Hematopoietic multipotent progenitor cell treated with erythropoietin and hydrocortisone succinate and interleukin-3 and kit ligand, for 6 days (in vitro differentiated cells): Measurements from ENCODE around the gene UNC13C.

Source experiments
- DNase-seq: peaks from one replicate; pipeline ENCODE4 v3.0.0-alpha.2; 2015

The UNC13C gene

DNA sequence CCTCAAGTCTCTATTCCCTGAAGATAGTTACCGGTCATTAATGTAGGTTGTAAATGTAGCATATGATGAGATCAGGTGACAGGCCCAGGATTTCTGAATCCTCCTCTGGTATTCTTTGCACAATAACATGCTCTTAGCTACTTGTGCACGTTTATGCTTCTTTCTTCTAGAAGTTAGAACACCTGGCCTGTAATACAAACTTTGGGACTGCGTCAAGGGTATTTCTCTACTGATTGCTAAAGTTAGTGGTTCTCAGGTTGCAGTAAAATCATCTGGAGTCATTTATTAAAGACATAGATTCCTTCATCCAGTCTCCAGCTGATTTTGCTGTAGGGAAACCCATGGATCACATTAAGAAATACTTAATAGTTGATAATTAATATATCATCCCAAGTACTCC is 48.0 kb downstream of the UNC13C start:
- DNase-seq: no peak

DNA sequence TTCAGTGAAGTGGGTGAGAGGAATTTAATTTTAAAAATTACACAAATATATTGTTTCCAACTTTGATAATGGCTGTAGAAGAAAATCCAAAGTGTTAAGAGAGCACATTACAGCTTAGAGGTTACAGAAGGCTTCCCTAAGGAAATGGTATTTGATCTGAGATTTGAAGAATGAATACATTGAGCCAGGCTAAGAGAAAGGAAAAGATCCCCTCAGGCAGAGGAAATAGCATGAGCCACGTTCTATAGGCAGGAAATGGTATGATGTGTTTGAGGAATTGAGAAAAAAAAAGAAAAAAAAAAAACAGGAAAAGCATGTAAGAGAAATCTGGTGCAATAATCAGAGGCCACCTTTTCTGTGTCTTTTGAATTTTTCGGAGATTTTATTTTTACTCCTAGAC is 48.6 kb downstream of the UNC13C start:
- DNase-seq: no peak

DNA sequence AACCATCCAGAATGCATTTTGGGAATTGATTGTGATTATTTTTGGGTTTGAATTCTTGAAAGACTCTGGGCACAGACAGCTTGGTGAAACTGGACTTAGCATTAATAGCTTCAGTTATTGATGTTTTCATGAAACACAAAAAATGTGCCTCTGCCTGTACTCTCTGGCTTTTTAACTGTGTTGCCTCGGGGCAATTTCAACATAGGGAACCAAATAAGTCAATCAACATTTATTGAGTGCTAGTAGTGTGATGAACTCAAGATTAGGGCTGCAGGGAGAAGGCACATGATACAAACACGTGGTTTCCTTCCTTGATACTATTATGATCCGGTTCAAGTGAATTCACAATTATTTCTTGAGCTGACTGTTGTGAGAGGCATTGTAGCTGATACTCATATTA is 50.8 kb downstream of the UNC13C start:
- no peak for DNase-seq

DNA sequence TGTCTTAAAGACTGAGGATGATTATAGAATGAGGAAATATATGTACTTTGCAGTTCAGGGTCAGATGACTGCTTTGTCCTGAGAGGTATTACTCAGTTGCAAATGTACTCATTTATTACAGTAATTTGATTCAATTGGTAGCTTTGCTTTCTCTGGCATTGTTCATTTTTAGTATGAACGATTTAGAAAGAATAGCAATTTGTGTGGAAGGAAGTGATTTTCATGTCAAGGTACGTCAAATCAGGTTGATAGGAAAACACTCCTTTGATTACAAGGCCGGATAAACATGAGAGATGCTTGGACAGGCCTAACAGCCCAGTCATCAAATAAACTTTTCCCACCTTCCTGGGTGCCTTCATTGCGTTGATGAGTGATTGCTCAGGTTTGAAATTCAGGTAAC is 53.8 kb downstream of the UNC13C start:
- no peak for DNase-seq

DNA sequence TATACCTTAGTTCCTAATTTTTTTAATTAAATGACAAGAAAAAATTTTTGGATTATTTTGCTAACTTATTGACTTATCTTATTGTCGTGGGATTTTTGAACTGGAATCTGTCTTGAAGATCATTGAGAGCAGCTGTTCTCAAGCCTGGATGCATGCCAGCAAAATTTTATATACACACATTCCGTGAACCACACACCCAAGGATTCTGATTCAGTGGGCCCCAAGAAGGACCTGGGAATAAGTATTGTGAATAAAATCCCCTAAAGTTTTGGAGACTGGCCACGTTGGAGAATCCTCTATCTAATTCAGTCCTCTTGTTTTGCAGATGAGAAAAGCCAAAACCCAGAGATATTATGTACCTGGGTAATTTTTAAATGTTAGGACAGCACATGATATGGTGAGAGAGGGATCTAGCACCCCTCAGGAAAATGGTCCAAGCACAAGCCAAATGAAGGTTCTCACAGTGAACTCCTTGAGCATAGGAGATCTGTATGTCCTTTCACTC is 55.2 kb downstream of the UNC13C start:
- no peak for DNase-seq

DNA sequence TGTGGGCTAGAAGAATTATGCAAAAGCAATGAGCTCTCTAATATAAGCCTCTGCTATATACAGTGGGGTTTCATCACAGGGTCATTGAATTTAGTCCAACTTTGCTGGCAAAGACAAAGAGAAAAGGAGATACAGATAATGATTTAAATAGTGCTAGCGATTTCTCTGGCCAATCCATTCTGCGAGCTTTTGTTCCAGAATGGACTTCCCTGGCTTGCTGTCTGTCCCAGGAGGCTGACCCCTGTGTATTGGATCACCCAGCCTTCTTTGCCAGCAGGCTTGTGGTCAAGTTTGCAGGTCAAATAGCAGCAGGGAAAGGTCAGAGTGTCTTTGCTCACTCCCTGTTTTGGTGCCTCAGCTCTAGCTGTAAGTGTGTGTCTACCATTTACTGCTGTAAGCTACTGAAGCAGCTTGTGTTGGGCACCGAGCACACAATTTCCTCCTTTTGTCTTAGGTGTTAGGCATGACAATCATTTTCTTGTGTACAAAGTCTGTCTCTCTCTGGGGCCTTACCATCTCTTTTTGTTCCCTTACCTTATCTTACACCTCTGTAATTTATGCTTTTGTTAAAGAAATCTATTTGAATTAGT is 55.7 kb downstream of the UNC13C start:
- no peak for DNase-seq

DNA sequence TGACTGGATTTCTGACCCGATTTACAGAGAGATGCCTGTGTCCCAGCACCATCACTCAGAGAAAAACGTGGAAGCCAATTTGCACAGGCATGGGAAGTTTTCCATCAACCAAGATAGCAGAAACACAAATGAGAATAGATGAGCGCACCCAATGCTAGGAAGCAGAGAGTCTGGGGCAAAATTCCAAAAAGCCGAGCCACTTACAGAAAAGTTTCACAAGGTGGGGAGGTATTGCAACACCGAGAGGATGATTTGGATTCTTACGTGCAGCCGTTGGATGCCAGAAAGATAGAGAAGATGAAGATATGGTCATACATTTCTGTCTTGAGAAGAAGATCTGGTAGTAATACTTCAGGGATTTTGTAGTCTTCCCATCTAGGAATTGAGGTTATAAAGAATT is 57.4 kb downstream of the UNC13C start:
- no peak for DNase-seq

DNA sequence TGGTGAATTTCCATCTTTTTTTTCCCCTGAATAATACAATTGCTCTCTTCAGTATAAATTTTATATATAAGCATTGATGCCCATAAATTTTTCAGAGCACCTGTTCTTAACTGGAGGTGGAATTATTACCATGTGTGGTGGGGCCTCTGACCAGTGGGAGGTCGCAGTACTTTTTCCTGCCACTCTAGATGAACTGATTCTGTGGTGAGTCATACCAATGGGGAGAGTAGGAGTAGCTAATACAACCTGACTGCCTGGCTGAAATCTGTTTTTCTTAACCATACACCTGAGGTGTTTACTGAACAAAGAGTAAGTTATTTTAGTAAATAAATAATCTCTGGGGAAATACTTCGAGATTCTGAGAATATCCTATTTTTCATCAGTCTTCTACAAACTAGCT is 67.2 kb downstream of the UNC13C start:
- DNase-seq: no peak

DNA sequence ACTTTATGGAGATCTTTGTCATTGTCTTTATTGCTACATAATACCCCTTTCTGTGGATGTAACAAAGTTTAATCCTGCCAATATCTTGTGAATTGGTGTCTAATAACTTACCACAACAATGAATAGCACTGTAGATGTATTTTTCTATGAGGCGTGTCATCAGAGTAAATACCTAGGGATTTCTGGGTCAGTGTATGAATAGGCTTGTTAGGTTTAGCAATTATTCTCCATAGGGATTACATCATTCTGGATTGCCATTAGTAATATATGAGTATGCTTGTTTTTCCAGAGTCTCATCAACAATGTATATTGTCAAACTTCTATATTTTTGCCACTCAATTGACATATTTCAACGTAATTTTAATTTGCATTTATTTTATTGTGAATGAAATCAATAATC is 67.9 kb downstream of the UNC13C start:
- DNase-seq: no peak

DNA sequence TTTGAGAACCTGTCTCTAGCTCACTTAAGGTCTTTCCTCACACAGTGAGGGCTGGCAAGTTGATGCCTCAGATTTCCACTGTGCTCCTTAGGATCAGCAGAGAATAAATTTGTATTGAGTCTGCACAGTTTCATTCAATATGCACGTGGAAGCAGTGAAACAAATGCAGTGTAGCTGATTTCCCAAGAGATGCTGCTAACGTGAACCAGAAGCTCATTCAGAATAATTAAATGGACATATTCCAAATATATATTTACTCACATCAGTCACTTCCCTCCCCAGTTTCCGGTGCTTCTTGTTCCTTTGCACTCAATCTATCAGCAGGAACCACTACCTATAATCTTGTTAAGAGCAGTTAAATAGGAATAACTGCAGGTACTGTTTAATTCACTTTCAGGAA is 86.1 kb downstream of the UNC13C start:
- DNase-seq: no peak

DNA sequence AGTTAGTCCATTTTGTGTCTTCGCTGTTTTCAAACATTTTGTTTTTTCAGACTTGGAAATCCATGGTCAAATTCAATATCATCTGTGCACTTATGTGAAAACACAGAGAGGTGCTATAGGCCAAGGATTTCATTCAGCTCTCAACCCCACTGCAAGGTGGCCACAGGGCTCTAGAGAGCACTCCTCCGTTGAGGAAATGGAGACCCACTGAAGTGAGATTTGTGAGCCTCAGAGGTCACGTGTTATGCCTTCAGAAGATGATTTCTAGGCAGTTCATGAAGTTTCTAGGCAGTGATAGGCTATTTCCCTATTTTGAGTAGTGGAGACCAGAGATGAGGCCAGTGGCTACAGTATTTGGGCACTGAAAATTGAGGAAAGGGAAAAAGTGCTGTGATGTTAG is 88.2 kb downstream of the UNC13C start:
- DNase-seq: no peak

DNA sequence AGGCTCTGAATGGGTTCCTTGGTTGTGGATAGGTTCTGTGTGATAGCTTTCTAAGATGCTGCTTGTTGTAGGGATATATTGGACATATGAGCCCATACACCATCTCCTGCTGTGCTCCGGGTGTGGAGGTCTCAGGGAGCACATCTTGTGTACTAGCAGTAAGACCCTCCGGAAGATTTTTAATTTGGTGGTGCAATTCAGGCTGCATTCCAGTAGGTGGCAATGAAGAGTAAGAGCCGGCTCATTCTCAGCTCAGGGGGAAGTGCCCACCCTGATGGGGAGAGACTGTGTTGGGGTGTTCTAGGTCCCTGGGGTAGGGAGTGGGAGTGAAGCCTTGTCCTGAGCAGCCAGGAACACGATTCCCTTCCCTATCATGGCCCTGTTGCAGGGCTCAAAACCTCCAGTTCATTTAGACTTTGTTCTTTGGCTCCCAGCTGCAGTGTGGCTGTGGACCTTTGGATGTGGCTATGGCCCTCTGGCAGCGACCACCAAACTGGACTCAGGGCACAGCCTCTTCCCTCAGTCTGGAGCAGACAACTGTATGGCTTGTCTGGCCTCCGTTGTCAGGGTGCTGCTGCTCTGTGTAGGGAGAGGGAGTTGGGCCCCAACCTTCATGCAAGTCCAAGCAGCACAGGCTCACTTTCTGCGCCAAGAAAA is 104.7 kb downstream of the UNC13C start:
- DNase-seq: peak; percentile 36

DNA sequence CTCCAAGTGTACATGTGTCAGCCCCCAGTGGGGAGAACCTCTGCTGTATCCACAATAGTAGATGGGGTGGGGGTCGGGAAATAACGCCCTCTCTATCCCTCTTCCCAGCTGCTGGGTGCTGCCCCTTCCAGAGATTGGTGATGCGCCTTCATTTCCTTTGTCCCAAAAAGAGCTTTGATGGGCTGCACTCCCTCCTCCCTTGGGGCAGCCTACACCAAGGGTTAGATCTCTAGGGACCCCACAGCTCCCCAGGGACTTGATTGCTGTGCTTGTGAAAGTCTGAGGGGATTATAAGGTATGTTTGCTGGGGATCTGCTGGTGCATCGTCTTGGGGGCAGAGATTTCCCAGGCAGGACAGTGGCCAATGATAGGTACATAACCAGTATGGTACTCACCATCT is 105.3 kb downstream of the UNC13C start:
- no peak for DNase-seq

DNA sequence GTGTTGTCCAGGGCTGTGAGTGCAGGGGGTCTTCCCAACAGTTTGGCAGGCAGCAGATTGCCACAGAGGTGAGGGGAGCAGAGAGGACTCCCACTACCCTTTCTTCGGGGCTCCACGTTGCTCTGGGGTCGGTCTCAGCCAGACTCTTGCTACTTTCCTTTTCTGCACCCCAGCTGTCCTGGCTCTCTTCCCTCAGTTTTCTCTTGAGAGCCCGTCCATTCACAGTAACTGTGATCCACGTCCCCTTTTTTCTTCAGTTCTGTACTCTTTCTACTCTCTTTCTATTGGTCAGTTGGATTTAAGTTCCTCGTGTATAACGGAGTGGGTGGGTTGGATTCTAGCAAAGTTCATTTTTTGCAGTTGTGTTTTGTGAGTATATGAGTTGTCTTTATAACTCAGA is 105.8 kb downstream of the UNC13C start:
- no peak for DNase-seq

DNA sequence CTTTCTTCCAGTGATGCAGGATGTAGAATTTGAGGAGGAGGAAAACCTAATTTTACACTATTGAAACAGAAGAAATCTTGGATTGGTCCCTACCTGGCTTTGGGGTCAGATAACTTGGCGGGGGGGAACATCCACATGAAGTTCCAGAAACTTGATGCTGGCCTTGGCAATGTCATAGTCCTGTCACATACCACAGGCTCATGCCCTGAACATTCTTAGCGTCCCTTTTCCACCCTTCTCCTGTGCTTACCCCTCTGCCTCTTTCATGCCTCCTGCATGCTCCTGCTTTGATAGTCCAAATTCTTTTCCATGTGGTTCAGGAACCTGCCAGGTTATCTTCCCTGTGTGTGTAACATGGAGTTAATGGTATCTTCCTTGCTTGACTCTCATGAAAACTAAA is 110.6 kb downstream of the UNC13C start:
- DNase-seq: no peak

DNA sequence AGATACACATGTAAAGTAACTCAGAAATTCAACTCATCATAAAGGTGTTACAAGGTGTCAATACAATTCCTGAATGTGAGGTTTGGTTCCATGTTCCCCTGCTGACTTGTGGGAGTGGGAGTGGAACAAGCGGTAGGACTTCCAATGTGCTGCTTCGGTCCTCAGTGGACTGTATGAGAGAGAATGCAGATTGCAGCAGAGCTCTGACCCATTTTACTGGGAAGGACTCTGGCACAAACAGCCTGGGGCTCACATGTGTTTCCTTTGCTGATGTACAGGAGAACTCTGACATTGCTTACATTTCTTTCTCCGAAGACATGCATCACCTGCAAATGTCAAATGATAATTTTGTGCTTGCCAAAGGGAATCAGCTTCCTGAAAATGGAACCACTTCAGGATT is 111.5 kb downstream of the UNC13C start:
- no peak for DNase-seq

DNA sequence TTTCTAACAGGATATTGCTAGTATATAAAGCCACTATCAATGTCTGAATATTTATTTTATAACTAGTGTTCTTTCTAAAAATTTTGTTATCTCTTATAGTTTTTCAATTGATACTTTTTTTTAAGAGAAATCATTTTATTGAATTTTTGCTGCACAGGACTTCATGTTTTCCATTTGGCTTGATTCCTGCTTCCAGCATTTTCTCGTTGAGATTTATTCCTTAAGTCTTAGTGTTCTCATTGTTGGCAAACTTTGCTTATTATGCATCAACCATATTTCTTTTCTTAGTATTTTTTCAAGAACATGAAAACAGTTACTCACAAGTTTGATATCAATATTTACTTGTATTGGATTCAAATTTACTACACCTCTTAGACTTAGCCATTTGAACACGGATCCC is 113.4 kb downstream of the UNC13C start:
- no peak for DNase-seq

DNA sequence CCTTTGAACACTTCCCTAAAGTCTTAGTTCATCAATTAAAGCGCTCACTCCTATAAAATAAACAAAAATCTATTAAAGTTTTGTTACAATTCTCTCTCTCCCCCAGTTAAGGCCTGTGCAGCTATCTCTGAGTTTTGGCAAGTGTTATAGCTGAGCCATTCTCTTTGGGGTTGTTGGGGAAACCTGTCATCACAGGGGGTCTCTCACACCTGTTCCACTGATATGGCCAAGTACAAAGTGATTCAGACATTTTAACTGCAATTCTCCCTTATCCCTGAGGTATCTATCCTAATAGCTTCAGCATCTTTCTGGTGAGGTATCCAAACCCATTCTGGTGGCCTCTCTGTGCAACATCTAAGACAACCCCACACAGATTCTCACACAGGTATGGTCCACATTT is 116.4 kb downstream of the UNC13C start:
- no peak for DNase-seq

DNA sequence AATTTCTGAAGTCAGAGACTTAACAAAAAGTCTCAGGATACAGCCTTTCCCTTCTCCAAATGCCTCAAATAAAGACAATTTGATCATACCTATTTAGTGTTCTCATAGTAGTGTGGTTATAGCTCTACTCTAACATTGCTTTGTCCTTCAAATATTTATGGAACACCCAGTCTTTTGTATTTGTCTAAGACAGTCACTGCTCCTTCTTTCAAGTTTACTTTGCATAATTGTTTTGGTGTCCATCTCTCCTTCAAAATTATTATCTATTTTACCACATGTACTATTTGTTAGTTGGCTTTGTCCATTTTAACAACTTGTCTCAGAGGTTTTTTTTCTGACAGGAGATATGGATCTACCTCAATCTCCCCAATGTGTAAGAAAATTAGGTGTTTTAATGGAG is 118.8 kb downstream of the UNC13C start:
- no peak for DNase-seq

DNA sequence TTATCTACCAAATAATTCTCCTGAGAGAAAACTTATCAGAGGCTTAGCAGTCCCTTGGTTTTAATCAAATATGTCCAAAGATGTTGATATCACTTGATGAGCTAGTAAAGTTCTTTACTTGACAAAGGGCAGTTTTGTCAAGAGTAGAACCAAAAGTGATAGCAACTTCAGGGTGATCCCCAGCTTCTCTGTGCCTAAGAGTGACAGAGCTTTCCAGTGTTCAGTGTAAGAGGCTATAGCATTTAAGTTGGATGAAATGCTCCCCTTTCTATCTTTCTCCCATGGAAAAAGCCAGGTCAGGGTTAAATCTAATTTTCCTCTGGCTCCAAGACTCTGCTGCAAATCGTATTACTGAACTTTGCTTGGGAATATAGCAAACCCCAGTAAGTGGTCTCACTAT is 120.8 kb downstream of the UNC13C start:
- DNase-seq: no peak

DNA sequence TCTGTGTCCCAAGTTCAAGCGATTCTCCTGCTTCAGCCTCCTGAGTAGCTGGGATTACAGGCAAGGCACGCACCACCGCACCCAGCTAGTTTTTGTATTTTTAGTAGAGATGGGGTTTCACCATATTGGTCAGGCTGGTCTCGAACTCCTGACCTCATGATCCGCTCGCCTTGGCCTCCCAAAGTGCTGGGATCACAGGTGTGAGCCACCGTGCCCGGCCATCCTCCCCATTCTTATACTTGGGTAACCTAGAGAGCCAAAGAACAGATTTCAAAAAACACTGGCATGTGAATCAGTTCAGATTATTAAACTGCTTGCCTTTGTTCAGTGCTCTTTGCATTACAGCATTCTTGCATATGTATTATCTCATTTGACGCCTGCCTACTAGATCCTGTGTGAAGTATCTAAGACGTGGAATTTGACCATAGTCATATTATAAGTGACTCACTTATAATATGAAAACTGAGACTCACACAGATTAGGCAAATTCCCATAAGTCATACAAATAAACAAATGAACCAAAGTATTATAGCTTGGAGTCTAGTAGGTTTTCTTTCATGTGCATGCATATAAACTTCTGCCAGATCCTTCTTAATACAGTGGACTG is 123.5 kb downstream of the UNC13C start:
- DNase-seq: no peak

DNA sequence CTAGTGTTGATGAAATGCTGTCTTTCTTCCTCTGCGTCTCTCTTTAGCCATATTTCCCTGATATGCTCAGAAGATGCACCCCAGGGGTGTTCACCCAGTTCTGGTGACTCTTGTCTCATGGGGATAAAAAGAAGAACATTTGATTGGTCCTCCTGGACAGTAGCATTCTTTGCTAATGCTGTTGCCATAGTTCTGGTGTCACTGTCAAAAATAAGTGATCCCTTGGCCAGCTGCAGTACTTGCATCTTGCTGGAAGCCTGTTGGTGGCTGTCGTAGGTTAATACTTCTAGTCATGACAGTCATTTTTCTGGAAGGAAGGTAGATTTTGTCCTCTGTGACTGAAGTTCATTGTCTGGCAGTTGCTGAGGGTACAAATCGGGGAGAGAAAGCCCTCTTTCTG is 124.5 kb downstream of the UNC13C start:
- no peak for DNase-seq

DNA sequence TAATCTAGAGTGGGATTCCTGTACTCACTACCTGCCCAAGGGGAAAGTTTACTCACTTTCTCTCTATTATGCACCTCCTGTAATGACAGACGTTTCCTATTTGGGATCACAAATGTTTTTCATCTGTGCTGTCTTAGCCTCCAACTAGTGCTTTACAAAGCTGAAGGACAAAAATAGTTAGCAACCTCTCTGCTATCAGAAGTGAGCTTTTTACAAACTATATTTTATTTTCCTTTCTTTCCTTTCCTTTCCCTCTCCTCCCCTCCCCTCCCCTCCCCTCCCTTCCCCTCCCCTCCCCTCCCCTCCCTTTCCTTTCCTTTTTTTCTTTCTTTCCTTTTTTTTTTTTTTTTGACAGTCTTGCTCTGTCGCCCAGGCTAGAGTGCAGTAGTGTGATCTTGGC is 130.8 kb downstream of the UNC13C start:
- DNase-seq: no peak

DNA sequence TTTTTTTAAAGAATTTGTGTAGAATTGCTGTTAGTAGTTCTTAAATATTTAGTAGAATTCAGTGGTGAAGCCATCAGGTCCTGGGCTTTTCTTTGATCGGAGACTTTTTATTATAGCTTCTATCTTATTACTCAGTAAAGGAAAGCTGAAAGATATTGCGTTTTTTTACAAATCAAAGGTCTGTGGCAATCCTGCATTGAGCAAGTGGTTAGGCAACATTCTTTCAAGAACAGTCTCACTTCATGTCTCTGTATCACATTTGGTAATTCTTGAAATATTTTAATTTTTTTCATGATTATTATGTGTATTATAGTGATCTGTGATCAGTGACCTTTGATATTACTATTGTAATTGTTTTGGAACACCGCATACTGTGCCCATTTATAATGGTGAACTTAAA is 140.8 kb downstream of the UNC13C start:
- DNase-seq: peak; percentile 20

DNA sequence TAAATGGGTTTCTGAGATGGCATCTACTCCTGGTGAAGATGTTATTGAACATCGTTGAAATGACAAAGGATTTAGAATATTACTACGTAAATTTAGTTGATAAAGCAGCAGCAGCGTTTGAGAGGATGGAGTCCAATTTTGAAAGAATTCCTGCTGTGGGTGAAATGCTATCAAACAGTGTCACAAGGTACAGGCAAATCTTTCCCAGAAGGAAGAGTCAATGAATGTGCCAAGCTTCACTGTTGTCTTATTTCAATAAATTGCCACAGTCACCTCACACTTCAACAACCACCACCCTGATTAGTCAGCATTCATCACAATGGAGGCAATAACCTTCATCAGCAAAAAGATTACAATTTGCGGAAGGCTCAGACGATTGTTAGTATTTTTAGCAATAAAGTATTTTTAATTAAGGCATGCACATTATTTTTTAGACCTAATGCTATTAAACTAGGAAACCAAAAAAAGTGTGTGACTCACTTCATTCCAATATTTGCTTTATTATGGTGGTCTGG is 142.8 kb downstream of the UNC13C start:
- DNase-seq: no peak
